Suppressor macrophage treated with lipopolysaccharide for 4 hours (primary cell): Measurements from ENCODE around the gene KANSL1.
"Not testable (repeated sequence)": the region's sequence is repeated elsewhere in the genome, so short reads cannot be mapped to it uniquely, and the experiment has no call there.

Experiments
- DNase-seq: peaks from one replicate; pipeline ENCODE4 v3.0.0-alpha.2; 2020

KANSL1 gene

DNA sequence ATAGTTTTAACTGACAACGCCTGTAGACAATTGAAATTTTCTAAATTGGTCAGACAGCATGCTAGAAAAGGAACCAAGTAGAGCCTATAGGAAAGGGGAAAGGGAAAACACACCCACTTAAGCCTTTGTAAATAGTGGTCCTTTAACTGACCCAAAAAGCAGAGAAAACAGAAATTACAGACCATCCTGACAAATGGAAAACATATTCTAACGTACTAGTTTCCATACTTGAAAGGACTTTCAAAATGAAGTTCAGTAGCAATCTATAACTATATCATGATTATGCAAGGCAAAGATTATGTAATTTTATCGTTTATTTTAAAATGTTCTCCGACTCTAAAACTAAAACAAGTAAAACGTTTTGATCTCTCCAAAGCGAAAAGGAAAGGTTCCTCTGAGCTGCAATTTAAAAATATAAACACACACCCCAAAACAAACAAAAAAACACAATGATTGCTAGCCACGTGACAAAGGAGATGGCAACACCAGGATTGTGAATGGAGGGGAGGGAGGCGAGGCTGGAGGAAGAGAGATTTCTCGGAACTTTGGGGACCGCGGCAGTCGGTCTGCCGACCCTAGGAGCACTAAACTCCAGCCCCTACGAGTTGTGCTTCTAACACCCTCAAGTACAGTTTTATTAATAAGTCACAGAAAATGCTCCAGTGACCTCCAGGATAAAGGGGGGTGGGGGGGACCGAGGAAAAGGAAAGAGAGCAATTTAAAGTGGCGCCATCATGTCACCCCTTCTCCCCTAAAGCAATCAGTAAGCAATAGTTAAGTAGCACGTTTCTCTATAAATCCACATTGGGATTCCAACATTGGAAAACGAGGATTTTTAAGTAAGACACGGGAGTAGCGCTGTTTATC lies 1.7 kb downstream of the KANSL1 start:
- DNase-seq, result peak; percentile 51

DNA sequence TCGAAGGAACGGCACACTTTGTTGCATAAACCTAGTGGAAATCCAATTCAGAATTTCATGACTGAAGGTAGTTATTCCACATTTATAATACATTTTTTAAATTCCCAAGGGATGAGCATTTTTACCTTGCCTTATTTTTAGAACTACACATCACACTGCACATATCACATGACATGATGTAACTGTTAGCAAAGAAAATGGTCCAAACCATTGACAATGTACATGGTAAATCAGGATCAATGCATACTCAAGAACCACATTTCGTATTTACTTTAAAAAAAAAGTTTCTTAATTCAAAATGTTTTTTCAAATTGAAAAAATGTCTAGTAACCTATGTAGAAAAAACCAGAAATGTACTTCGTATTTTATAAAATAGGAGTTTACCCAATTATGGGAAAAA lies 2.5 kb downstream of the KANSL1 start:
- DNase-seq, result no peak

DNA sequence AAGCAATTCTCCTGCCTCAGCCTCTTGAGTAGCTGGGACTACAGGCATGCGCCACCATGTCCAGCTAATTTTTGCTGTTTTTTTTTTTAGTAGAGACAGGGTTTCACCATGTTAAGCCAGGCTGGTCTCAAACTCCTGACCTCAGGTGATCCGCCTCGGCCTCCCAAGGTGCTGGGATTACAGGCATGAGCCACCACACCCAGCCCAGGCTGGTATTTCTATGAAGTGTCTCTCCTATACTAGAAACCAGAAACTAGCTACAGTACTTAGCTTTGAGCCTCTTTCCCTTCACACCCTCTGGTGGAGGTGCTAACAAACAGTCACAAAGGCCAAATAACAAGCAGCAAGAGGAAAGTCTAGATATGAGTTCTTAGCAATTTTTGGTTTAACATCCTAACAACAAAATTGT lies 6.4 kb downstream of the KANSL1 start:
- DNase-seq, result peak; percentile 26

DNA sequence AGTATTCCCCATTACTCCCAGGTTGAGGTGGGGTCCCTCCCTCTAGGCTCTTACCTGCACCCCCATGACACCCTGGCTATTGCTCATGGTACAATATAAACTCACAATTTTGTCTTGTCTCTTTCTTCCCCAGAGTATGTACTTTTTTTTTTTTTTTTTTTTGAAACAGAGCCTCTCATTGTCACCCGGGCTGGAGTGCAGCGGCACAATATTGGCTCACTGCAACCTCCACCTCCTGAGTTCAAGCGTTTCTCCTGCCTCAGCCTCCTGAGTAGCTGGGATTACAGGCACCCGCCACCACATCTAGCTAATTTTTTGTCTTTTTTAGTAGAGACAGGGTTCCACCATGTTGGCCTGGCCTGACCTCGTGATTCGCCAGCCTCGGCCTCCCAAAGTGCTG lies 8.5 kb downstream of the KANSL1 start:
- no peak for DNase-seq

DNA sequence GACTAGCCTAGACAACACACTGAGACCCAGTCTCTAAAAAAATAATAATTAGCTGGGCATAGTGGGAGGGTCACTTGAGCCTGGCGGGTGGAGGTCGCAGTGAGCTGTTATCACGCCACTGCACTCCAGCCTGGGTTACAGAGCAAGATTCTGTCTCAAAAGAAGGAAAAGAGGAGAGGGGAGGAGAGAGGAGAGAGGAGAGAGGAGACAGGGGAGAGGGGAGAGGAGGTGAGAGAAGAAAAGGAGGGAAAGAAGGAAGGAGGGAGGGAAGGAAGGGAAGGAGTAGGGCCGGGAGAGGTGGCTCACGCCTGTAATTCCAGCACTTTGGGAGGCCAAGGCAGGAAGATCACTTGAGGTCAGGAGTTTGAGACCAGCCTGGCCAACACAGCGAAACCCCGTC lies 9.8 kb downstream of the KANSL1 start:
- DNase-seq, result not testable (repeated sequence)

DNA sequence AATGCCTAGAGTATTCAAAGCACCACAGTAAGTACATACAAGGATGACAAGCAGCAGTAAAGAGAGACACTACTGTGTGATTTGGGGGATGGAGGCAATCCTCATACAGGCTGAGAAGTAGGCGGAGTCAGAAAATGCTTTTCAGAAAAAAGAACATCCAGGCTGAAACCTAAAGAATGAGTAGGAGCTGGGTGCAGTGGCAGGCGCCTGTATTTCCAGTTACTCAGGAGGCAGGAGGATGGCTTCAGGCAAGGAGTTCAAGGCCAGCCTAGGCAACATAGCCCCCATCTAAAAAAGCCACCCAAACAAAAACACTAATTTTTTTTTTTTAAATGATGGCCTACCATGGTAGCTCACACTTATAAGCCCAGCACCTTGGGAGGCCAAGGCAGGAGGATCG lies 10.3 kb downstream of the KANSL1 start:
- no peak for DNase-seq

DNA sequence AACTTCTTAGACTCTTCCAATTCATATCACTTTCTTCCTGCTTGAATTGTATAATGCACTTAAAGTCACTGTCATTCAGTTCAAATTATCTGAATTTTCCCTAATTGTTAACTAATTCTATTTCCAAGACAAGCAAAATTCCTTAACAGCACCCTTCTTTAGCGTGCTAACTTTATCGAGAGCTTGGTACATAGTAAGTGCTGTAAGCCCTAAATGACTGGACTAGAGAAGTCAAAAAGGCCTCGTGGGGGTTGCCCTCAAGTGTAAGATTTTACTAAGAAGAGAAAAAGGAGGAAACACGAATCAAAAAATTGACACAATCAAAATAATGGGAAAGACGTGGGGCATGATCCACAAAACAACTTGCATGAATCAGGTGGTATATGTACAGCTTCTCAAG lies 11.3 kb downstream of the KANSL1 start:
- no peak for DNase-seq

DNA sequence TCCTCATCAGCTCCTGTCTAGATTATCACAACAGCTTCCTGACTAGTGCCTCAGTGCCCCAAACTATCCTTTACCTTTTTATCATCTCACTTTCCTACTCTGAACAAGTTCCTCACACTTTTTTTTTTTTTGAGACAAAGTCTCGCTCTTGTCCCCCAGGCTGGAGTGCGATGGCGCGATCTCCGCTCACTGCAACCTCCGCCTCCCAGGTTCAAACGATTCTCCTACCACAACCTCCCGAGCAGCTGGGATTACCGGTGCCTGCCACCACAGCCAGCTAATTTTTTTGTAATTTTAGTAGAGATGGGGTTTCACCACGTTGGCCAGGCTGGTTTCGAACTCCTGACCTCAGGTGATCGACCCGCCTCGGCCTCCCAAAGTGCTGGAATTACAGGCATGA lies 11.9 kb downstream of the KANSL1 start:
- DNase-seq, result not testable (repeated sequence)

DNA sequence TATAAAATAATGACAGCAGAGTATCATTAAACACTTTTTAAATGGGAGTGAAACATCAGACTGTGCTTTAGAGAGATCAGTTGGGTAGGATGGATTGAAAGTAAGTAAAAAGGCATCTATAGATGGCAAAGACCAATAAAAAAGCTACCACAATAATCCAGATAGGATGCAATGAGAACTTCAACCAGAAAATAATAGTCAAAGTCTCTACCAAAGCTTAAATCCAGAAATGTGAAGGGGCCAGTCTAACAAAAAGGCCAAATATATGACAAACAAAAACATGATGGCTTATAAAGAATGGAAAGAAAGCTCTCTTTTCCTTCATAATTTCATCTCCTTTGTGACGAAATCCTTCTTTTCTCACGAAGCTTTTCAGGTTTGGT lies 12.3 kb downstream of the KANSL1 start:
- no peak for DNase-seq

DNA sequence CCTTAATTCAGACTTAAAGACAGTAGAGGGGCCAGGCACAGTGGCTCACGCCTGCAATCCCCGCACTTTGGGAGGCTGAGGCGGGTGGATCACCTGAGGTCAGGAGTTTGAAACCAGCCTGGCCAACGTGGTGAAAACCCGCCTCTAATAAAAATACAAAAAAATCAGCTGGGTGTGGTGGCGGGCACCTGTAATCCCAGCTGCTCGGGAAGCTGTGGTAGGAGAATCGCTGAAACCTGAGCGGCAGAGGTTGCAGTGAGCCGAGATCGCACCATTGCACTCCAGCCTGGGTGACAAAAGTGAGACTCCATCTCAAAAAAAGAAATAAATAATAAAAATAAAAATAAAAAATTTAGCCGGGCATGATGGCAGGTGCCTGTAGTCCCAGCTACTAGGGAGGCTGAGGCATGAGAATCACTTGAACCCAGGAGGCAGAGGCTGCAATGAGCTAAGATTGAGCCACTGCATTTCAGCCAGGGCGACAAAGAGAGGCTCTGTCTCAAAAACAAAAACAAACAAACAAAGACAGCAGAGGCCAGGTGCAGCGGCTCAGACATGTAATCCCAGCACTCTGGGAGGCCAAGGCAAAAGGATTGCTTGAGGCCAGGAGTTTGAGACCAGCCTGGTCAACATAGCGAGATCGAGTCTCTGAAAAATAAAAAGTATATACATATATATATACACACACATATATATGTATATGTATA lies 12.9 kb downstream of the KANSL1 start:
- not testable (repeated sequence) for DNase-seq

DNA sequence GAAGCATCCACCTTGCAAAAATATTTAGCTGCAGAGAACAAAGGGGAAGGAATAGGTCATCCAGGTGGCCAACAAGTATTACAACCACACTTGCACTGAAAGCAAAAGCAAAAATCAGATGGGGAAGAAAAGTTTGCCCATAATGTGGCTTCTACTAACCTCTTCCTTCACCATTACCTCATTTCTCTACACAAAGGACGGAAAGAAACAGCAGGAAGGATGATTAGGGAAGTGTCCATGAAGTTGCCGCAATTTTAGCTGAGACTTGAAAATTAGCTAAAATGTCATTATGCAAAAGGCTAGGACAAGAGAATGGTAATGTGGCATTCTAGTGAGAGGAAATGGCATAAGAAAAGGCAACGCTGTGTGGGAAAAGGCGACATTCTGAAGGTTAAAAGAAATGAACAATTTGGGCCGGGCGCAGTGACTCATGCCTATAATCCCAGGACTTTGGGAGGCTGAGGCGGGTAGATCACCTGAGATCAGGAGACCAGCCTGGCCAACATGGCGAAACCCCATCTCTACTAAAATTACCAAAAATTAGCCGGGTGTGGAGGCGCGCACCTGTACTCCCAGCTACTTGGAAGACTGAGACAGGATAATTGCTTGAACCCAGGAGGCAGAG lies 13.7 kb downstream of the KANSL1 start:
- peak; percentile 85 for DNase-seq

DNA sequence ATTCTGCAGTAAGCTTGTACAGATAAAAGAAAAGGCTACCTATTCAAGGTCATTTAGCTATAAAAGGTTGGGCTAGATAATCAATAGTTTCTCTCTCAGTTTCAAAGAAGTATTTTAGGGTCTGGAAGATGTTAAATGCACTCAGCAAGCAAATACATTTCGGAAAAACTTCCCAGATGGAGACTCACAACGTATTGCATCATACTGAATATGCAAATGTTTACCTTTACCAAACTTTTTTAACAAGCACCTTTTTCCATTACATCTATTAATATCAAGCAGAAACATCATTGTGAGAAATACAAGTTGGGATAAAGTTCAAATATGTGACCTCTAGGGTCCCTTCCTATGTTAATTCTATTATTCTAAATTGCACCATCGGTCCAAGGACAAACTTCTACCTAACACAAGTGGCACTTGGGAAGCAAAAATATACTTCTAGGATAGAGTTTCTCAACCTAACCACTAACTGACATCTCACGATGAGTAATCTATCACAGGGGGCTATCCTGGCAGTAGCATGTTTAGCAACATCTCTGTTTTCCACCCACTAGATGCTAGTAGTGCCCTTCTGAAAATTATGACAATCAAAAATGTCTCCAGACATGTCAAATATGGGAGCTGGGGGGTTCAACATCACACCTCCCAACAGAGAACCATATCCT lies 14.5 kb downstream of the KANSL1 start:
- peak; percentile 65 for DNase-seq

DNA sequence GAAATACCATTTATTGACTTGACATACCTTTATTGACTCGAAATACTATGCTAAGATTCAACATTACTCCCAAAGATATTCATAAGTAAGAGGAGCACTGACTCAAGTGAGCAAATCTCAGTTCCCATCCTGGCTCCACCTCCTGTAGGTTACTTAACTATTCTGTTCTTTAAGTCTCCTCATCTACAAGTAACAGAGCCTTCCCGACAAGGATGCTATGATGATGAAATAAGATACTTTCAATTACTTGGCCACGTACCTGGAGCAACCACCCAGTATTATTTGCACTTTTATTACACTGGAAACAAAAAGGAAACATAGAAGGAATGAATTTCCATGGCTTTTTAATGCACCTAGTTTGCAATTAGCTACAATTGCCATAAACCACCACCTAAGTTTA lies 16.3 kb downstream of the KANSL1 start:
- no peak for DNase-seq

DNA sequence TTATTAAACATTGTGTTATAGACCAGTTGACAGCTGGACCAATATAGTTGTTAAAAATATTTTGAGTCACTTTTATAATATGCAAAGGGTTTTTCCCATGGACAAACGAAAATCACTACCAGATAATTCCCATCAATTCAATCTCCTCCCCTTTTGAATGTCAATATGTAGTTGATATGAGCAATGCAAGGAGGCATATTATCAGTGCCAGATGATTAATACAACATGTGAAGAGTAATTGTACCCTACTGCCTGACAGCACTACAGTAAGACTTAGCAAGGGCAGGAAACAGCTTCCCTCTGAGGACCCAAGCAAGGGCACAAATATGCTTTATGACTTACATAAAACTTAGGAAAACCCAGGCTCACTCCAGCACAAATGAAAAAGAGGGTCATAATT lies 17.3 kb downstream of the KANSL1 start:
- DNase-seq, result no peak

DNA sequence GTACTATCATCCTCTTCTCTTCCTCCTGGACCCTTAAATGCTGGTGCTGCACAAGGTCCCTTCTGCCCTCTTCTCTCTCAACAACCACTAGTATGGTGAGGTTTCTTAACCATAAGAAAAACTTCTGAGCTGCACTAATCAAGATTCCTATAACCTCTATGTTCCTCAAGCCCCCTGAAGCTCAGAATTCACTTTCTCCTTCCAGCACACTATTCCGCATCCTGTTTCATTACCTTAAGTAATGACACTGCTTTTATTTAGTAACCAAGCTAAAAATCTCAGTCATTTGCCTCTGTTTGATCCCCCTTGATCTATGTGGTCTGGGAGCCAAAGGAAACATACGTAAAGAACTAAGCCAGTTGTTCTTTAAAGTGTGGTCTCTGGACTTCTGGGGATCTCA lies 20.1 kb downstream of the KANSL1 start:
- no peak for DNase-seq

DNA sequence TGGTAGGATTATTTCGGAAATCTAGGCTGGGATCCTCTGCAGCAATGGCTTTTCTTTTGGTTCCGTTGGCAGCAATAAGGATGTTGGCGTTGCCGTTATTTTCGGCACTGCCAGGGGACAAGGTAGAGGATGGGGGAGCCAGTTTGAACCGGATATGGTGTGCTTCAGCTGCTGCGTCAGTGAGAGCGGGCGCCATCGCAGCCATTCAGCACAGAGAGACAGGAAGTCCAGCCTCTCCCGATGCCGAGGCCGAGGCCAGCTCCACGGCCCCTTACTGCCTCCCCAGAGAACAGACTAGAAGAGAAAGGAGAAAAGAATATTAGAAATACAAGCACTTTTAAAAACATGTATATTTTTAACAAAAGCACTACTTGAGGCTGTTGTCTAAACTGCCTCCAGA lies 21.3 kb downstream of the KANSL1 start:
- DNase-seq, result no peak

DNA sequence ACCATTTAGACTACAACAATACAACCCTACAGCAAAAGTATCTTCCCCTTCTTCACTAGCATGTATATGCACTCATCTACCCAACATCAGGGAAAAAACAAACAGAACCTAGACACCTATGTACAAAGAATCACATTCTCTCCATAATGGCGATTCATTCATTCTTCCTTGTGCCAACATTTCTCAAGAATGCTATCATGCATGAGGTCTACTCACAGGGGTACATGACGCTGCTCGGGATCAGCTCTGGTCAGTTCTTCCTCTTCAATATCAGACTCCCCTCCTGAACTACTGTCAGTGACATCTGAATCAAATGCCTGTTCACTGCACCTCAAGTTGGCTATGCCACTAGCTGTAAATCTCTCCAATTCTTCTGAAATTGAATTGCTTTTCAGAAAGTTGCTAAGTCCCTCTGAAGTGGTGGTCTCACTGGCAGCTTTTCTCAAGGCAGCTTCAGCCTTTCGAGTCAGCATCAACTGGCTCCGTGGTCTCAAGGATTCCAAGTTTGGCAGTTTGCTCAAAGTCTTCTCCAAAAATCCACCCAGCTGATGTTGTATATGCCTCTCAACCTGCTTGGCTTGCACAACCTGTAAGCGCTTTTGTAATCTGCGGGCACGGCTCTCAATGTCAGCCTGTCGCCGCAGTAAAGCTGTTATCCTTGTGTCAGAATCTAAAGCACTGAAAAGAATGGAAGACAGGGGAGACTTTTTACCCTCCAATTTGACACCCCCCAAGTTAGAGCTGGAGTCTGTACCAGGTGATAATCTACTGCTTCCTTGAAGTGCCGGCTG lies 22.4 kb downstream of the KANSL1 start:
- no peak for DNase-seq

DNA sequence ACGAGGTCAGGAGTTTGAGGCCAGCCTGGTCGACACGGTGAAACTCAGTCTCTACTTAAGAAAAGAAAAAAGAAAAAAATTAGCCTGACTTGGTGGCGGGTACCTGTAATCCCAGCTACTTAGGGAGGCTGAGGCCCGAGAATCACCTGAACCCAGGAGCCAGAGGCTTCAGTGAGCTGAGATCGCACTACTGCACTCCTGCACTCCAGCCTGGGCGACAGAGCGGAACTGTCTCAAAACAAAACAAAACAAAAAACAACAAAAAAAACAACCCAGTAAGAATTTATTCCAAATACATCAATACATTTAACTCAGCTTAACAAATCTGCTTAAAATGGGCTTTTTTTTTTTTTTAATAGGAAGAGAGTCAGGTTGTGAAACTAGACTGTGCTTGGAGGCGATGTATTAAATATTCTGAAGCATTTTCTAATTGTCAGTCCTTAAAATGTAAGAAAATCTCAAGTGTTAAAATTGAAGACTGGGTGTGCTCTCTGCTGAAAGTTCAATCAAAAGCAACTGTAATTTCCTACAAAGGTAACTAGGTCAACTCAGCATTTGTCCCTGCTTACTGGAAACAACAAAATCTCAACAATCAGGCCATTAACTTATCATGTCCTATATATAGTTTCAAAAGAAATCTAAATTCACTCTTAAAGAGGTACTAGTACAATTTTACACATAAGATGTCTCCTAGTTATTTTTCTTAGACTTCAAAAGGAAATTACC lies 23.2 kb downstream of the KANSL1 start:
- DNase-seq, result no peak

DNA sequence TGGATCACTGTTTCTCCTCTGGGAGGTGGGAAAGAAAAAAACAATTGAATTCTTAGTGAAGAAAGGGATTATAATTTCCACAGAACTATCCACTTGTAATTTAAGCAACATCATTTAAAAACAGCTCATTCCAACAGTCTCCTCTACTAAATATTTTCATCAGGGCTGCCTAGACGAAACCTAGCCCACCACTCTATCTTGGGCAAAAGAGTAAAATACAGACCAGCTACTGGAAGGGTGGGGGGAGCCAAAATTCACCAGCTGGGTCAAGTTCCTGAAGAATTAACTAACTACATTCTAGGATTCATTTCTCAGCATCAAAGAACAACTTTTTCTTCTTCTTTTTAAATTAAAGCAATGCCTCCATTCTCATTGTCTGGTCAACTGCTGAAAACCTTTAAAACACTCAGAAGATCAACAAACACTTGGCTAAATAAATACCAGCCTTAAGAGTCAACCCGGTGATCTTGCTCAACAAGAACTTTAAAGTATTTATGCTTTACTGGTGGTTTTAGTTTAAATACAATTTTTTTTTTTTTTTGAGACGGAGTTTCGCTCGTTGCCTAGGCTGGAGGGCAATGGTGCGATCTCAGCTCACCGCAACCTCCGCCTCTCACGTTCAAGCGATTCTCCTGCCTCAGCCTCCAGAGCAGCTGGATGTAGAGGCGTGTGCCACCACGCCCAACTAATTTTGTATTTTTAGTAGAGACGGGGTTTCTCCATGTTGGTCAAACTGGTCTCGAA lies 25.2 kb downstream of the KANSL1 start:
- DNase-seq, result no peak

DNA sequence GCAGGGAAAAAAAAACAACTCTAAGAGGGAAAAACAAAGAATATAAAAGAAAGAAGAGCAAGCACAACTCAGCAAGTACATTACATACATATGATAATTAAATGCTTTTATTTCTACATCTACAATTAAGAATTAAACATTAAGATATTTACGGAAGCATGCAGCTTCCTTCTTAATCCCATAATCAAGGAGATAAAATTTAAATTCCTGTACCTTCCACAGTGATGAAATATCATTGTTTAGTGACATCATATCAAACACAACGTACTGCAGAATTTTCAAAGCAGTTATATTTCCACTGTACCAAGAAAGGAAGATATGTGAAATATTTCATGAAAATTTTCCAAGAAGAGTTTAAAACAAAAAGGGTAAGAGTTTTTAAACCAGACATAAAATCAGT lies 26.0 kb downstream of the KANSL1 start:
- no peak for DNase-seq

DNA sequence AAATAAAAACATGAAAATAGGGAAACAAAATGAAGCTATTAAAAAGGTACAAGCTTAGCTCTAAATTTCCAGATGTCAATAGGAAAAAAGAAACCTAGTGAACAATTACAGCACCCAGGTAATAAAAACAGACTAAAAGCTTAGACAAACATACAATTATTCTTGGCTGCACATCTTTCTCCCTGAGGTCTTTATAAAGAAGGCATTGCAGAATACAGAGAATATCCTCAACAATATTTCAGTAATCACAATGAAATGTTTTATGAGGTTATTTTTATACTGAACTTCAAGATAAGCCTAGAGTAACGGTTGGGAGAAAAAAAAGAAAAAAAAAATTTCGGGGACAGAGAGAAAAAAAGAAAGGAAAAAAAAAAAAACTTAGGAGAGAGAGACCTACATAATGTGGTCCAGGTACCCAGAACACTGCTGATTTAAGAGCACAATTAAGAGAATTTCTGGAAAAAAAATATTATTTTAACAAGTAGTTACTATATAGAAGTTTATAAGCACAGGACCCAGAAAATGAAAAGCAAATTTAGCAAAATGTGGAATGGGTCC lies 26.5 kb downstream of the KANSL1 start:
- DNase-seq, result no peak
